ENCODE data around the gene SLC35G2.
"Not testable (repeated sequence)": the region's sequence is repeated elsewhere in the genome, so short reads cannot be mapped to it uniquely, and the experiment has no call there.

DNA sequence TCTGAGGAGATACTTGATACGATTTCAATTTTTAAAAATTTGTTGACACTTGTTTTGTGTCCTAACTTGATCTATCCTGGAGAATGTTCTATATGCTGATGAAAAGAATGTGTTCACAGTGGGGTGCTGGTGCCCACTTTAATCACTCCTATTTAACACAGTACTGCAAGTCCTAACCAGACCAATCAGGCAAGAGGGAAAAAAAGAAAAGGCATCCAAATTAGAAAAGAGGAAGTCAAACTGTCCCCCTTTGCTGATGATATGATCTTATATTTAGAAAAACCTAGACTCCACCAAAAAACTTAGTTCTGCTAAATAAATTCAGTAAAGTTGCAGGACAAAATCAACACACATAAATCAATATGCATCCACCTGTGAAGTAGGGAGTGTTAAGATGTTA is 83.6 kb downstream of the SLC35G2 start:
- not testable (repeated sequence) for TF ChIP-seq POLR2AphosphoS5, POLR2A (IDR thresholded peaks at IDR 0.05; ENCODE audit: low read depth, low read length)

Data from GM12891 (cell line).